Measurements from ENCODE around the gene CACNG5.

DNA sequence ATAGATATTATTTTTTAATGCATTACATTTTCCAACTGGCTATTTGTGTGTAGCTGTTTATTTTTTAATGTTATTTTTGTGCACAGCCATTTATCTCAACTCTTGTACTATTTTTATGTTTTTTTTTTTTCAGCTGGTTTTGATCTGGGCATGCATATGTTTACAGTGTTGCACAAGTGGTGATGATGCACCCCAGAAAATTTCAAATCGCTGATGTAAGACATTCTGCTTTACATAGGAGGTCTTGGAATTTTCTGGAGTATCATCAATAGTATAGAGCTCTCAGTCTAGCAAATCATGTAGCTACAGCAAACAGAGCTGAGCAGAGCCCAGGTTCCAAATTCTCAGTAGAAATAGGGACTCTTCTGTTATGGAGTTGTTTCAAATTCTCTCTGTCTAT, 30.2 kb downstream of the CACNG5 start:
- TF ChIP-seq, protein P1, sequence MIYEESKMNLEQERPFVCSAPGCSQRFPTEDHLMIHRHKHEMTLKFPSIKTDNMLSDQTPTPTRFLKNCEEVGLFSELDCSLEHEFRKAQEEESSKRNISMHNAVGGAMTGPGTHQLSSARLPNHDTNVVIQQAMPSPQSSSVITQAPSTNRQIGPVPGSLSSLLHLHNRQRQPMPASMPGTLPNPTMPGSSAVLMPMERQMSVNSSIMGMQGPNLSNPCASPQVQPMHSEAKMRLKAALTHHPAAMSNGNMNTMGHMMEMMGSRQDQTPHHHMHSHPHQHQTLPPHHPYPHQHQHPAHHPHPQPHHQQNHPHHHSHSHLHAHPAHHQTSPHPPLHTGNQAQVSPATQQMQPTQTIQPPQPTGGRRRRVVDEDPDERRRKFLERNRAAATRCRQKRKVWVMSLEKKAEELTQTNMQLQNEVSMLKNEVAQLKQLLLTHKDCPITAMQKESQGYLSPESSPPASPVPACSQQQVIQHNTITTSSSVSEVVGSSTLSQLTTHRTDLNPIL (CRISPR knock-in tag; IDR thresholded peaks at IDR 0.05; ENCODE audit: low read depth), result no peak
- TF ChIP-seq ZNF70 (CRISPR knock-in tag; IDR thresholded peaks at IDR 0.05) (no peak), GLIS3 (CRISPR knock-in tag; IDR thresholded peaks at IDR 0.05) (no peak), TOX (CRISPR knock-in tag; IDR thresholded peaks at IDR 0.05; ENCODE audit: borderline replicate concordance) (no peak), SNAI2 (CRISPR knock-in tag; IDR thresholded peaks at IDR 0.05) (no peak), BACH2 (CRISPR knock-in tag; IDR thresholded peaks at IDR 0.05; ENCODE audit: borderline replicate concordance) (no peak)
- TF ChIP-seq, protein P2, sequence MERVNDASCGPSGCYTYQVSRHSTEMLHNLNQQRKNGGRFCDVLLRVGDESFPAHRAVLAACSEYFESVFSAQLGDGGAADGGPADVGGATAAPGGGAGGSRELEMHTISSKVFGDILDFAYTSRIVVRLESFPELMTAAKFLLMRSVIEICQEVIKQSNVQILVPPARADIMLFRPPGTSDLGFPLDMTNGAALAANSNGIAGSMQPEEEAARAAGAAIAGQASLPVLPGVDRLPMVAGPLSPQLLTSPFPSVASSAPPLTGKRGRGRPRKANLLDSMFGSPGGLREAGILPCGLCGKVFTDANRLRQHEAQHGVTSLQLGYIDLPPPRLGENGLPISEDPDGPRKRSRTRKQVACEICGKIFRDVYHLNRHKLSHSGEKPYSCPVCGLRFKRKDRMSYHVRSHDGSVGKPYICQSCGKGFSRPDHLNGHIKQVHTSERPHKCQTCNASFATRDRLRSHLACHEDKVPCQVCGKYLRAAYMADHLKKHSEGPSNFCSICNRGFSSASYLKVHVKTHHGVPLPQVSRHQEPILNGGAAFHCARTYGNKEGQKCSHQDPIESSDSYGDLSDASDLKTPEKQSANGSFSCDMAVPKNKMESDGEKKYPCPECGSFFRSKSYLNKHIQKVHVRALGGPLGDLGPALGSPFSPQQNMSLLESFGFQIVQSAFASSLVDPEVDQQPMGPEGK (CRISPR knock-in tag; IDR thresholded peaks at IDR 0.05; ENCODE audit: borderline replicate concordance), result no peak
- TF ChIP-seq, protein P3, sequence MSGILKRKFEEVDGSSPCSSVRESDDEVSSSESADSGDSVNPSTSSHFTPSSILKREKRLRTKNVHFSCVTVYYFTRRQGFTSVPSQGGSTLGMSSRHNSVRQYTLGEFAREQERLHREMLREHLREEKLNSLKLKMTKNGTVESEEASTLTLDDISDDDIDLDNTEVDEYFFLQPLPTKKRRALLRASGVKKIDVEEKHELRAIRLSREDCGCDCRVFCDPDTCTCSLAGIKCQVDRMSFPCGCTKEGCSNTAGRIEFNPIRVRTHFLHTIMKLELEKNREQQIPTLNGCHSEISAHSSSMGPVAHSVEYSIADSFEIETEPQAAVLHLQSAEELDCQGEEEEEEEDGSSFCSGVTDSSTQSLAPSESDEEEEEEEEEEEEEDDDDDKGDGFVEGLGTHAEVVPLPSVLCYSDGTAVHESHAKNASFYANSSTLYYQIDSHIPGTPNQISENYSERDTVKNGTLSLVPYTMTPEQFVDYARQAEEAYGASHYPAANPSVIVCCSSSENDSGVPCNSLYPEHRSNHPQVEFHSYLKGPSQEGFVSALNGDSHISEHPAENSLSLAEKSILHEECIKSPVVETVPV (CRISPR knock-in tag; IDR thresholded peaks at IDR 0.05), result no peak

Measured in SK-N-SH treated with all-trans-retinoic acid at 6 μM for 48 hours (cell line).